Activated CD4-positive, alpha-beta T cell treated with anti-CD3 and anti-CD28 coated beads, Interleukin-2, amount 50 U/mL, for 1 hour (primary cell): ENCODE results near the gene SF3A1.

Source experiments
- DNase-seq: peaks from one replicate; pipeline ENCODE4 v3.0.0-alpha.2; 2020

Gene SF3A1

DNA sequence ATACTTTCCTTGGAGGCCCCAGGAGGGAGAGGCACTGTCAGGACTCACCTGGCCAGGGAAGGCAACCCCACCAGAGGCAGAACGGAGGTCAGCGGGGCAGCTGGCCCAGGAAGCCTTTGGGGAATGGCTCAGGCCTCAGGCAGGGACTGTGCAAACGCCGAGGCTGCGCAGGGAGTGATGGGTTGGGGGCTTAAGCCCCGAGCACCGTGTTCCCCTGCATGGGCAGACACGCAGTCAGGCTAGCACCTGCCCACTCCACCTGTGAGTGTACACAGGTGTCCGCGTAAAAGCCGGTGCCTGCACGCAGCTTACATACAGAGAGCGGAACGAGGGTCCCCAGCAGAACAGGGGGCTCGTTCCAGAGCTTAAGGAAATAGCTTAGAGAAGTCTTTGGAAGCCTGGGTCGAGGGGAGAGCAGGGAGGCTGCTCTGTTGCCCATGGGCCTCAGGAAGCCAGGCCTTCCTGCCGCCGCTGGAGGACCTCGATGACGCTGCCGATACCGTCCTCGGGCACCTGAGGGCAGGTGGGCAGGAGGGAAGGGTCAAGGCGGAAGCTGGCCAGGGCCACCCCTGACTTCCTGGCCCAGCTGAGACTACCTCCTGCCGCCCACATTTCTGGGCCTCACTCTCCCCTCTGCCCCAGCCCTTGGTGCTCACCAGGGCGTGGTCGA, 71.4 kb downstream of the SF3A1 start:
- DNase-seq, result no peak

DNA sequence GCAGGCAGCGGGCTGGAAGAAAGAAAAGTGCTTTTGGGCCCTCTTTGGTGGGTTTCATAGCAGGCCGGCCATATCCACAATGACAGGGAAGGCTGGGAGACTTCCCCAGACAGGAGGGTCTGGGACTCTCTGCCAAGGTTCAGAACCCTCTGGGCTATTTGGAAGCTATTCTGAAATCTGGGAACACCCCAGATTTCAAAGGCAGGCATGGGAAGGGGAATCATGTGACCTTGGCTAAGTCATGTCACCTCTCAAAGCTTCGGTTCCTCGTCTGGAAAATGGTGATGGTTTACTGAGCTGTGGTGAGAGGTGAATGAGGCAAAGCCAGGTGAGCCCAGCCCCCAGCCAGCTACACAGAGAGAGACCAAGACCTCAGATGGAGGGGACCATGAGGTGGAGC, 72.0 kb downstream of the SF3A1 start:
- no peak for DNase-seq

DNA sequence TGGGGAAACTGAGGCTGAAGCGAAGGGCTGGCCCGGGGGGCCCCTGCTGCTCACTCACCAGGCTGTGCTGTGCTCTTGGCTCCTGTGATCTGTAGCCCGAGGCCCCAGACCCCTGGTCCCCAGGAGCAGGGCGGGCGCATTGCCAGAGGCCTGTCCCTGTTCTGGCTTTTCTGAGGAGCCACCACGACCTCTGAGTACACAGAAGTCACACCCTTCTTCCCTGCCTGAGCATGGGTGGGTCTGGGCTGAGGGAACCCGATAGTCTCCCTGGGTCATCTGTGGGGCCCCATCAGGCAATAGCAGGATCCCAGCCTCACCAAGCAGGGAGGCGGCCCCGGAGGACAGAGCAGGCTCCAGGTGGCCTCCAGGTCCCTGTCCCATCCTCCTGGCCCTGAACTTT, 72.5 kb downstream of the SF3A1 start:
- no peak for DNase-seq

DNA sequence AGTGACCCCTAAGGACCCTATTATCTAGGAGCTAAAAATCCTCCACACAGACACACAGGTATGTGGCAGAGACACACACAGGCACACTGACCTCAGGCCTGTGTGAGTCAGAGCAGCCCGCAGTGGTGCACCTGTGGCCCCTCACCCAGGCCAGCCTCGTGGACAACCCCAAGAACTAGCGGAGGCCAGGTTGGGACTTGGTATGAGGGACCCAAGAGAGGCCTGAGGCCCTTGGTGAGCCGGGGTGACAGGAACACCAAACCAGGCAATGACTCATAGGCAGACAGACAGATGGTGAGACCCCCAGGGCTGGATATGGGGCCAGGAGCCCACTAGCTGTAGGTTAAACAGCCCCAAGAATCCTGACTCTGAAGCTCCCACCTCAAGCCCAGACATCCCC, 73.4 kb downstream of the SF3A1 start:
- no peak for DNase-seq

DNA sequence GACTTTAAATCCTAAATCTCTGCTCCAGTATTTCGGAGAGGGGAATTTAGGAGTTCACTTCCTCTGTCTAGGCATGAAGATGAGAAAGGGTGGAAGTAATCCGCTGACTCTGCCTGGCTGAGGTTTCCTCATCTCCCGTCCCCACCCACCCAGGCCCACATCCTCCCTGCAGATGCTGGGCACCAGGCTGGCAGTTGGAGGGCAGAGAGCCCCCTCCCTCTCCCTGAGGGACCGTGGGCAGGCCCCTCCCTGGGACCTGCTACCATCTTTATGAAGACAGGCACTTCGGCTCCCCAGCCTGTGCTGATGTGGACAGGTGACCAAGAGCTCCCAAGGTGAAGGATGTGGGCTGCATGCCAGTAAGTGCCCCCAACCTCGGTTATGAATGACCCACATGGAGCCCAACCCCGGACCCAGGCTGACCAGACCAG, 74.1 kb downstream of the SF3A1 start:
- no peak for DNase-seq
